ENCODE results near the gene DMRT3. TPM values are rescaled to one million over a fixed set of nuclear protein-coding genes. Genes with fewer than 3 reads are reported as not detected.
A peak's percentile ranks its signal among the peaks of the same experiment; 100 is the strongest.

Gene DMRT3
- total and polyA plus RNA-seq, 2 of the 8 experiments (the other 6 are each of a cell fraction or from before 2014, with no cell fraction given): not detected

DNA sequence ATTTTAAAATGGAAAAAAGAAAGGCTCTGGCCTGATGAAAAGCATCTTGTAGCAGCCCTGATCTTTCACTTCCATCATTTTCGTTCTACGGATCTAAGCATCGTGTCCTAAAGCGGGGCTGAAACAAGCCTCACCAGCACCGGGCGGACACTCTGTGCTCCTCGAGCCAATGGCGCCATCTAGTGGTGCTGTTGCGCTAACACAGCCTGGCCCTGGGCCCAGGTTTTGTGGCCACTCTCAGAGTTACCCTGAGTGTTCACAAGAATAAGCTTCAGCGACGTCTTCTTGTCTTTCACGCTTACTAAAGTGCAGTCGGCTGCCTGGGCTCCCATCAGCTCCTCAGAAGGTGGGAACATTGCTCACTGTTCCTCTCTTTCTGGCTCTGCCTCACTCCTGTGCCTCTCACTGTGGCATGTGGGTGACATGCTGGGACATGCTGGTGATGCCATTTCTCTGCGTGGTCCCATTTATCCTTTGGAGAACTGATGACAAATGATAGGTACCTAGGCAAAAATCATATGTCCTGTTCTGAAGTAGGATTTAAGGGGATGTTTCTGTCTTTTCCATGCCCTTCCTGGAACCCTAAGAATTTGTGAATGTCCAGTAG lies 32.7 kb downstream of the DMRT3 start:
- Histone ChIP-seq H3K56ac (replicated peaks; ENCODE audit: insufficient read length, low read depth, low read length) (no peak overlapping the region), H3K14ac (ENCODE audit: insufficient read length) (no peak overlapping the region), H3K18ac (ENCODE audit: extremely low read depth, low read length) (no peak overlapping the region), H3K4me1 (replicated peaks in 1 of 4; ENCODE audit: control insufficient read depth in 3 of 4, insufficient read depth in 4 of 4, low read length in 3 of 4) (no peaks in the 10 kb centered on the region; a peak in 1 of 7 replicates), H3K79me1 (ENCODE audit: low read depth, low read length) (no peaks in the 10 kb centered on the region), H2BK15ac (ENCODE audit: low read length) (no peak overlapping the region), H3K27me3 (replicated peaks in 1 of 4; ENCODE audit: control insufficient read depth in 3 of 4, extremely low read depth in 1 of 4, insufficient read depth in 3 of 4, low read length in 3 of 4) (peaks cover 0 to 2% (median 0%) of the 10 kb centered on the region in 4 experiments; a peak in 2 of 7 replicates), H3K4me2 (ENCODE audit: insufficient read depth in 1 of 2, low read depth in 2 of 2, low read length in 2 of 2) (no peak overlapping the region), H3K36me3 (ENCODE audit: control insufficient read depth in 2 of 4, insufficient read depth in 4 of 4, low read length in 3 of 4) (no peaks in the 10 kb centered on the region), H2BK12ac (ENCODE audit: low read depth, low read length) (no peak overlapping the region), H4K5ac (ENCODE audit: insufficient read length, low read depth, low read length) (no peak overlapping the region), H3K4me3 (ENCODE audit: extremely low read depth in 1 of 4, insufficient read depth in 2 of 4, low read depth in 3 of 4, low read length in 4 of 4) (no peak overlapping the region), H3K23ac (ENCODE audit: insufficient read length) (no peak overlapping the region), H3K27ac (ENCODE audit: low read depth, low read length) (no peak overlapping the region), H2BK20ac (ENCODE audit: low read length) (no peak overlapping the region), H2BK120ac (replicated peaks; ENCODE audit: low read depth, low read length) (no peak overlapping the region), H3K4ac (replicated peaks; ENCODE audit: insufficient read length, low read depth, low read length) (no peak overlapping the region), H3K9me3 (ENCODE audit: insufficient read depth in 2 of 2, low read depth in 1 of 2, low read length in 1 of 2) (peaks cover 2 to 3% of the 10 kb centered on the region in 2 experiments; a peak in 1 of 4 replicates), H2BK5ac (ENCODE audit: low read depth, low read length) (no peak overlapping the region), H4K8ac (ENCODE audit: extremely low read depth, insufficient read depth, low read length) (no peak overlapping the region), H4K91ac (replicated peaks; ENCODE audit: insufficient read length, low read length) (no peak overlapping the region), H2AFZ (ENCODE audit: low read length) (peak overlapping the region; percentile 90), H4K20me1 (replicated peaks in 1 of 2; ENCODE audit: control insufficient read depth in 1 of 2, insufficient read depth in 2 of 2, low read length in 2 of 2) (no peaks in the 10 kb centered on the region), H3K23me2 (ENCODE audit: low read depth, low read length) (no peaks in the 10 kb centered on the region), H2AK5ac (ENCODE audit: low read depth, low read length) (no peak overlapping the region), H3K79me2 (ENCODE audit: control insufficient read depth in 1 of 2, insufficient read depth in 2 of 2, low read length in 2 of 2) (no peaks in the 10 kb centered on the region), H3K9ac (replicated peaks in 1 of 4; ENCODE audit: extremely low read depth in 1 of 4, low read depth in 3 of 4, low read length in 3 of 4) (no peak overlapping the region)
- FAIRE-seq: peak; percentile 79
- POLR2A ChIA-PET (ENCODE audit: partially characterized antibody): no interaction called here
- peak; percentile 65 to 95 for DNase-seq (ENCODE audit: low read depth in 1 of 2, low spot score in 2 of 2)
- 28% methylated on average over 14 of the region's 14 CpGs; no CpG with 5 or more reads in 1 of the 2 experiments for WGBS, 2 experiments (ENCODE audit: extremely low coverage in 1 of 2, insufficient coverage in 1 of 2, insufficient read length in 1 of 2, insufficient replicate concordance in 2 of 2, low coverage in 1 of 2, low lambda C conversion rate in 2 of 2, missing lambda C conversion rate in 1 of 2)
- CTCF ChIA-PET (ENCODE audit: partially characterized antibody): interaction anchor here (0.6 to 3.6 kb wide), 47 partner anchors 8 to 910 kb away, joined by 3 to 26 read pairs (median 4); no protein-coding TSS in a partner anchor
- TF ChIP-seq FOSL1 (IDR thresholded peaks at IDR 0.05; ENCODE audit: insufficient read depth, low read depth, low read length) (no peak), RAD21 (IDR thresholded peaks at IDR 0.05 in 1 of 2, conservative IDR thresholded peaks at IDR 0.05 in 1 of 2; ENCODE audit: low read depth in 2 of 2, low read length in 2 of 2) (peak; percentile 97 to 99)
- TF ChIP-seq, protein P1, sequence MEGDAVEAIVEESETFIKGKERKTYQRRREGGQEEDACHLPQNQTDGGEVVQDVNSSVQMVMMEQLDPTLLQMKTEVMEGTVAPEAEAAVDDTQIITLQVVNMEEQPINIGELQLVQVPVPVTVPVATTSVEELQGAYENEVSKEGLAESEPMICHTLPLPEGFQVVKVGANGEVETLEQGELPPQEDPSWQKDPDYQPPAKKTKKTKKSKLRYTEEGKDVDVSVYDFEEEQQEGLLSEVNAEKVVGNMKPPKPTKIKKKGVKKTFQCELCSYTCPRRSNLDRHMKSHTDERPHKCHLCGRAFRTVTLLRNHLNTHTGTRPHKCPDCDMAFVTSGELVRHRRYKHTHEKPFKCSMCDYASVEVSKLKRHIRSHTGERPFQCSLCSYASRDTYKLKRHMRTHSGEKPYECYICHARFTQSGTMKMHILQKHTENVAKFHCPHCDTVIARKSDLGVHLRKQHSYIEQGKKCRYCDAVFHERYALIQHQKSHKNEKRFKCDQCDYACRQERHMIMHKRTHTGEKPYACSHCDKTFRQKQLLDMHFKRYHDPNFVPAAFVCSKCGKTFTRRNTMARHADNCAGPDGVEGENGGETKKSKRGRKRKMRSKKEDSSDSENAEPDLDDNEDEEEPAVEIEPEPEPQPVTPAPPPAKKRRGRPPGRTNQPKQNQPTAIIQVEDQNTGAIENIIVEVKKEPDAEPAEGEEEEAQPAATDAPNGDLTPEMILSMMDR (IDR thresholded peaks at IDR 0.05; ENCODE audit: control extremely low read depth in 1 of 3, insufficient read depth in 1 of 3, low read depth in 1 of 3, low read length in 3 of 3): peak; percentile 94 to 98 (median 96)
